WTC11 (cell line): ENCODE measurements around the gene NDUFS3. TPM values are rescaled to one million over a fixed set of nuclear protein-coding genes. Genes with fewer than 3 reads are reported as not detected.

Experiments
- ATAC-seq: fragments of 200-7000 bp; cut with Tn5 transposase; 2 replicates; pipeline ENCODE4 v1.10.0; 2021; ENCODE audit warnings: mild to moderate bottlenecking, moderate library complexity
- CTCF ChIA-PET: fragments of 300-600 bp; sonication (Branson Sonifier 250); formaldehyde crosslinking; loops from one replicate; lab custom pipeline; 2021; ENCODE audit warnings: antibody characterized with exemption; lab: Charles Lee
- POLR2A ChIA-PET: fragments of 350-600 bp; sonication (Branson Sonifier 250); formaldehyde crosslinking; loops from one replicate; lab custom pipeline; 2021; ENCODE audit warnings: antibody characterized with exemption; lab: Charles Lee
- DNase-seq: peaks from one replicate; pipeline ENCODE4 v3.0.0; 2021; ENCODE audit warnings: low spot score
- H3K27ac Mint-ChIP-seq: 2 replicates; pipeline ENCODE4 v1.8.0; 2021; ENCODE audit warnings: mixed read lengths
- H3K27me3 Mint-ChIP-seq: 2 replicates; pipeline ENCODE4 v1.8.0; 2021; ENCODE audit warnings: low read depth, mild to moderate bottlenecking, moderate library complexity, mixed read lengths
- H3K36me3 Mint-ChIP-seq: 2 replicates; pipeline ENCODE4 v1.8.0; 2021; ENCODE audit warnings: mixed read lengths
- H3K4me1 Mint-ChIP-seq: 2 replicates; pipeline ENCODE4 v1.8.0; 2022; ENCODE audit warnings: mixed read lengths
- H3K4me3 Mint-ChIP-seq: 2 replicates; pipeline ENCODE4 v1.8.0; 2021; ENCODE audit warnings: mild to moderate bottlenecking, moderate library complexity, mixed read lengths
- H3K9me3 Mint-ChIP-seq: 2 replicates; pipeline ENCODE4 v1.8.0; 2021; ENCODE audit warnings: mixed read lengths
- CREB1 ChIP-seq: sonication (generic); formaldehyde crosslinking; IDR thresholded peaks from 2 replicates; pipeline ENCODE4 v1.8.0; 2023; ENCODE audit warnings: mild to moderate bottlenecking, missing genetic modification reagents
- CREM ChIP-seq: sonication (generic); formaldehyde crosslinking; IDR thresholded peaks from 2 replicates; pipeline ENCODE4 v1.8.1; 2022; ENCODE audit warnings: mild to moderate bottlenecking, missing genetic modification reagents, moderate library complexity
- E2F5 ChIP-seq: sonication (generic); formaldehyde crosslinking; IDR thresholded peaks from 2 replicates; pipeline ENCODE4 v1.8.1; 2022; ENCODE audit warnings: mild to moderate bottlenecking, moderate library complexity, missing genetic modification reagents
- ELF4 ChIP-seq: sonication (generic); formaldehyde crosslinking; IDR thresholded peaks from 2 replicates; pipeline ENCODE4 v1.8.1; 2022; ENCODE audit warnings: low read depth, mild to moderate bottlenecking, moderate library complexity, missing genetic modification reagents
- HMGA2 ChIP-seq: fragments of 250-450 bp; sonication (Bioruptor Pico); IDR thresholded peaks from 2 replicates; pipeline ENCODE4 v1.4.0; 2021; ENCODE audit warnings: mild to moderate bottlenecking, moderate library complexity
- HMGXB4 ChIP-seq: sonication (generic); formaldehyde crosslinking; IDR thresholded peaks from 2 replicates; pipeline ENCODE4 v1.8.1; 2023; ENCODE audit warnings: mild to moderate bottlenecking, moderate library complexity, missing genetic modification reagents
- MAX ChIP-seq: sonication (generic); formaldehyde crosslinking; IDR thresholded peaks from 2 replicates; pipeline ENCODE4 v1.8.0; 2022; ENCODE audit warnings: mild to moderate bottlenecking, missing genetic modification reagents
- PRDM15 ChIP-seq: sonication (generic); formaldehyde crosslinking; IDR thresholded peaks from 2 replicates; pipeline ENCODE4 v1.8.0; 2022; ENCODE audit warnings: missing genetic modification reagents
- PREB ChIP-seq: sonication (generic); formaldehyde crosslinking; IDR thresholded peaks from 2 replicates; pipeline ENCODE4 v1.8.1; 2022; ENCODE audit warnings: mild to moderate bottlenecking, missing genetic modification reagents, moderate library complexity, borderline replicate concordance
- PRRX2 ChIP-seq: fragments of 250-450 bp; sonication (Bioruptor Pico); IDR thresholded peaks from 2 replicates; pipeline ENCODE4 v1.8.0; 2021; ENCODE audit warnings: mild to moderate bottlenecking
- RELA ChIP-seq: sonication (generic); formaldehyde crosslinking; IDR thresholded peaks from 2 replicates; pipeline ENCODE4 v1.8.1; 2022; ENCODE audit warnings: missing genetic modification reagents, mild to moderate bottlenecking, borderline replicate concordance
- SMAD4 ChIP-seq: sonication (generic); formaldehyde crosslinking; IDR thresholded peaks from 2 replicates; pipeline ENCODE4 v1.8.0; 2022; ENCODE audit warnings: mild to moderate bottlenecking, missing genetic modification reagents
- ZBTB43 ChIP-seq: sonication (generic); formaldehyde crosslinking; IDR thresholded peaks from 2 replicates; pipeline ENCODE4 v1.8.1; 2023; ENCODE audit warnings: mild to moderate bottlenecking, missing genetic modification reagents
- ZNF138 ChIP-seq: sonication (generic); formaldehyde crosslinking; conservative IDR thresholded peaks from 2 replicates; pipeline ENCODE4 v1.8.1; 2022; ENCODE audit warnings: mild to moderate bottlenecking, moderate library complexity, missing genetic modification reagents
- ZNF219 ChIP-seq: sonication (generic); formaldehyde crosslinking; IDR thresholded peaks from 2 replicates; pipeline ENCODE4 v1.8.0; 2023; ENCODE audit warnings: missing genetic modification reagents, mild to moderate bottlenecking, borderline replicate concordance
- ZNF416 ChIP-seq: fragments of 250-450 bp; sonication (Bioruptor Pico); IDR thresholded peaks from 2 replicates; pipeline ENCODE4 v1.9.0; 2021; ENCODE audit warnings: mild to moderate bottlenecking, inconsistent platforms
- ZNF425 ChIP-seq: fragments of 250-450 bp; sonication (Bioruptor Pico); conservative IDR thresholded peaks from 2 replicates; pipeline ENCODE4 v1.9.0; 2021; ENCODE audit warnings: mild to moderate bottlenecking
- ZNF512 ChIP-seq: sonication (generic); formaldehyde crosslinking; IDR thresholded peaks from 2 replicates; pipeline ENCODE4 v1.8.1; 2022; ENCODE audit warnings: missing genetic modification reagents, borderline replicate concordance
- total RNA-seq: library from RNA; stranded (reverse); gene quantifications from 3 replicates; pipeline ENCODE4 v1.2.3, GENCODE V29; 2021

Gene NDUFS3
- total RNA-seq, 1 experiment from 2014 or later = 140 TPM

GRCh38 chr11:47589118-47589517 is 10.2 kb downstream of the NDUFS3 start:
- Mint-ChIP-seq H3K9me3 (no peaks in the 10 kb centered on the region), H3K27ac (no peak overlapping the region), H3K27me3 (peaks cover 47% of the 10 kb centered on the region), H3K36me3 (peaks cover 11% of the 10 kb centered on the region), H3K4me1 (peaks cover 20% of the 10 kb centered on the region), H3K4me3 (no peak overlapping the region)
- POLR2A ChIA-PET = no interaction called here
- no peak for TF ChIP-seq HMGXB4 (CRISPR knock-in tag)
- no peak for TF ChIP-seq ZNF219 (CRISPR knock-in tag)
- TF ChIP-seq HMGA2 = no peak
- TF ChIP-seq CREM (CRISPR knock-in tag) = no peak
- no peak for TF ChIP-seq E2F5 (CRISPR knock-in tag)
- no peak for TF ChIP-seq ZBTB43 (CRISPR knock-in tag)
- TF ChIP-seq PRRX2 (CRISPR knock-in tag) = no peak
- TF ChIP-seq PRDM15 (CRISPR knock-in tag) = no peak
- TF ChIP-seq ELF4 (CRISPR knock-in tag) = no peak
- TF ChIP-seq CREB1 = no peak
- no peak for TF ChIP-seq ZNF138
- TF ChIP-seq MAX = no peak
- TF ChIP-seq ZNF416 (CRISPR knock-in tag) = no peak
- no peak for TF ChIP-seq ZNF512
- no peak for TF ChIP-seq RELA (CRISPR knock-in tag)
- no peak for TF ChIP-seq ZNF425 (CRISPR knock-in tag)
- no peak for TF ChIP-seq SMAD4
- no peak for TF ChIP-seq PREB (CRISPR knock-in tag)
- DNase-seq (no peak), ATAC-seq (no peak)
- CTCF ChIA-PET = no interaction called here
